ENCODE measurements around the gene DNAH5. TPM values are rescaled to one million over a fixed set of nuclear protein-coding genes. Genes with fewer than 3 reads are reported as not detected.
A peak's percentile ranks its signal among the peaks of the same experiment; 100 is the strongest.

DNAH5 gene
- total RNA-seq, 1 donor from 2014 or later = 0.13 TPM

- no peak for DNase-seq (ENCODE audit: low read depth in 2 of 2)
Measured at GRCh38 chr5:13943676-13944075, 812 bp downstream of the DNAH5 start.

GRCh38 chr5:13941468-13941867 is 3.0 kb downstream of the DNAH5 start:
- no peak for DNase-seq (ENCODE audit: low read depth in 2 of 2)

GRCh38 chr5:13939638-13940037 is 4.8 kb downstream of the DNAH5 start:
- DNase-seq (ENCODE audit: low read depth in 2 of 2) = no peak

GRCh38 chr5:13934921-13935320 is 9.6 kb downstream of the DNAH5 start:
- no peak for DNase-seq (ENCODE audit: low read depth in 2 of 2)

- DNase-seq (ENCODE audit: low read depth in 2 of 2) = no peak
Measured at GRCh38 chr5:13934125-13934524, 10.4 kb downstream of the DNAH5 start.

GRCh38 chr5:13932561-13932960 is 11.9 kb downstream of the DNAH5 start:
- no peak for DNase-seq (ENCODE audit: low read depth in 2 of 2)

- DNase-seq (ENCODE audit: low read depth in 2 of 2) = no peak
Measured at GRCh38 chr5:13932011-13932410, 12.5 kb downstream of the DNAH5 start.

- DNase-seq (ENCODE audit: low read depth in 2 of 2) = no peak
Measured at GRCh38 chr5:13930541-13931171, 13.8 kb downstream of the DNAH5 start.

- no peak for DNase-seq (ENCODE audit: low read depth in 2 of 2)
Measured at GRCh38 chr5:13926731-13927130, 17.8 kb downstream of the DNAH5 start.

- no peak for DNase-seq (ENCODE audit: low read depth in 2 of 2)
Measured at GRCh38 chr5:13921578-13921977, 22.9 kb downstream of the DNAH5 start.

GRCh38 chr5:13919786-13920185 is 24.7 kb downstream of the DNAH5 start:
- no peak for DNase-seq (ENCODE audit: low read depth in 2 of 2)

GRCh38 chr5:13919087-13919486 is 25.4 kb downstream of the DNAH5 start:
- DNase-seq (ENCODE audit: low read depth in 2 of 2) = no peak

GRCh38 chr5:13917061-13917460 is 27.4 kb downstream of the DNAH5 start:
- DNase-seq (ENCODE audit: low read depth in 2 of 2) = no peak

- DNase-seq (ENCODE audit: low read depth in 2 of 2) = no peak
Measured at GRCh38 chr5:13913962-13914361, 30.5 kb downstream of the DNAH5 start.

GRCh38 chr5:13910637-13911288 is 33.7 kb downstream of the DNAH5 start:
- no peak for DNase-seq (ENCODE audit: low read depth in 2 of 2)

GRCh38 chr5:13910201-13910600 is 34.3 kb downstream of the DNAH5 start:
- no peak for DNase-seq (ENCODE audit: low read depth in 2 of 2)

- DNase-seq (ENCODE audit: low read depth in 2 of 2) = no peak
Measured at GRCh38 chr5:13909271-13909670, 35.2 kb downstream of the DNAH5 start.

GRCh38 chr5:13898569-13898968 is 45.9 kb downstream of the DNAH5 start:
- DNase-seq (ENCODE audit: low read depth in 2 of 2) = no peak

- no peak for DNase-seq (ENCODE audit: low read depth in 2 of 2)
Measured at GRCh38 chr5:13878357-13878756, 66.1 kb downstream of the DNAH5 start.

- peak; percentile 10 to 48 for DNase-seq (ENCODE audit: low read depth in 2 of 2)
Measured at GRCh38 chr5:13866792-13867191, 77.7 kb downstream of the DNAH5 start.

- DNase-seq (ENCODE audit: low read depth in 2 of 2) = no peak
Measured at GRCh38 chr5:13865312-13865711, 79.2 kb downstream of the DNAH5 start.

- no peak for DNase-seq (ENCODE audit: low read depth in 2 of 2)
Measured at GRCh38 chr5:13860146-13860545, 84.3 kb downstream of the DNAH5 start.

GRCh38 chr5:13859270-13860065 is 85.0 kb downstream of the DNAH5 start:
- no peak for DNase-seq (ENCODE audit: low read depth in 2 of 2)

Measured in dermis microvascular lymphatic vessel endothelial cell (primary cell).